B cell (primary cell): ENCODE results near the gene OTOF. TPM values are rescaled to one million over a fixed set of nuclear protein-coding genes. Genes with fewer than 3 reads are reported as not detected.

Experiments
- ATAC-seq: fragments of 200-7000 bp; cut with Tn5 transposase; one replicate; pipeline ENCODE4 v1.10.0; 2021; ENCODE audit warnings: low read depth, mild to moderate bottlenecking, moderate number of reproducible peaks, moderate library complexity
- CTCF ChIA-PET: fragments of 350-600 bp; sonication (Branson Sonifier 250); formaldehyde crosslinking; loops from one replicate; lab custom pipeline; 2021; ENCODE audit warnings: antibody characterized with exemption, inconsistent platforms; lab: Charles Lee
- POLR2A ChIA-PET: fragments of 350-600 bp; sonication (Branson Sonifier 250); formaldehyde crosslinking; loops from one replicate; lab custom pipeline; 2021; ENCODE audit warnings: antibody characterized with exemption; lab: Charles Lee
- DNase-seq: peaks from one replicate; pipeline ENCODE4 v3.0.0; 2013
- H2AFZ ChIP-seq: 2 replicates; pipeline ENCODE4 v1.6.1; 2012; ENCODE audit warnings: mild to moderate bottlenecking, low read depth, low read length; ENCODE audit not compliant: insufficient read depth, poor library complexity, severe bottlenecking
- H3K27ac ChIP-seq, 2 donors: 1 replicate in 1 of 2; 2 replicates in 1 of 2; pipeline ENCODE4 v1.5.1; 2012 to 2013; ENCODE audit warnings: low read length in 2 of 2, mild to moderate bottlenecking in 2 of 2, moderate library complexity in 1 of 2
- H3K27me3 ChIP-seq, 4 experiments: fragments of 200-600 bp in 1 of 4; sonication (generic) in 1 of 4; replicated peaks in 1 of 4; 1 replicate in 2 of 4; 2 replicates in 2 of 4; pipeline versions ENCODE4 v1.6.1 to v1.7.0; 2013 to 2016; ENCODE audit warnings: low read length in 3 of 4, mild to moderate bottlenecking in 2 of 4, mixed read lengths in 1 of 4, moderate library complexity in 1 of 4; ENCODE audit not compliant: insufficient read depth in 4 of 4, control insufficient read depth in 3 of 4; ENCODE audit errors: control extremely low read depth in 1 of 4
- H3K36me3 ChIP-seq, 2 experiments: replicated peaks in 1 of 2; 1 replicate in 1 of 2; 2 replicates in 1 of 2; pipeline versions ENCODE4 v1.6.1 to v1.7.1; 2013; ENCODE audit warnings: low read length in 1 of 2; ENCODE audit not compliant: insufficient read depth in 2 of 2, control insufficient read depth in 1 of 2; ENCODE audit errors: control extremely low read depth in 1 of 2, extremely low read depth in 1 of 2
- H3K4me1 ChIP-seq, 2 donors: fragments of 200-600 bp in 1 of 2; sonication (generic) in 1 of 2; 1 replicate in 1 of 2; 2 replicates in 1 of 2; pipeline versions ENCODE4 v1.5.1 to v1.6.1; 2013 to 2017; ENCODE audit warnings: low read length in 2 of 2; ENCODE audit not compliant: control insufficient read depth in 2 of 2, insufficient read depth in 2 of 2
- H3K4me2 ChIP-seq: replicated peaks from 2 replicates; pipeline ENCODE3; 2012; ENCODE audit warnings: mild to moderate bottlenecking, low read depth, low read length; ENCODE audit not compliant: poor library complexity, severe bottlenecking
- H3K4me3 ChIP-seq, 5 experiments: fragments of 200-600 bp in 1 of 5; sonication (generic) in 1 of 5; 1 replicate in 3 of 5; 2 replicates in 2 of 5; pipeline versions ENCODE4 v1.5.1 to v1.7.0; 2011 to 2016; ENCODE audit warnings: low read length in 4 of 5, mild to moderate bottlenecking in 4 of 5, low read depth in 2 of 5, control low read depth in 1 of 5, moderate library complexity in 1 of 5; ENCODE audit not compliant: insufficient read depth in 1 of 5; ENCODE audit errors: control extremely low read depth in 1 of 5, extremely low read depth in 1 of 5
- H3K79me2 ChIP-seq: fragments of 200-600 bp; sonication (generic); one replicate; pipeline ENCODE4 v1.6.0; 2016; ENCODE audit warnings: low read length; ENCODE audit not compliant: control insufficient read depth, insufficient read depth
- H3K9ac ChIP-seq: fragments of 200-600 bp; sonication (generic); 2 replicates; pipeline ENCODE4 v1.6.1; 2017; ENCODE audit warnings: mild to moderate bottlenecking, low read length, moderate library complexity
- H3K9me3 ChIP-seq, 3 donors: one replicate each; pipeline versions ENCODE4 v1.6.1 to v1.7.1; 2013; ENCODE audit warnings: low read length in 2 of 3; ENCODE audit not compliant: control insufficient read depth in 2 of 3, insufficient read depth in 1 of 3; ENCODE audit errors: control extremely low read depth in 1 of 3
- H4K20me1 ChIP-seq: 2 replicates; pipeline ENCODE4 v1.6.0; 2012; ENCODE audit warnings: mild to moderate bottlenecking, low read length; ENCODE audit not compliant: insufficient read depth, control insufficient read depth, poor library complexity, severe bottlenecking
- H3K27ac Mint-ChIP-seq: one replicate; pipeline ENCODE4 v1.8.0; 2021; ENCODE audit warnings: mixed read lengths
- H3K27me3 Mint-ChIP-seq: one replicate; pipeline ENCODE4 v1.8.0; 2021; ENCODE audit warnings: mixed read lengths
- H3K4me1 Mint-ChIP-seq: one replicate; pipeline ENCODE4 v1.8.0; 2021; ENCODE audit warnings: mixed read lengths
- H3K4me3 Mint-ChIP-seq: one replicate; pipeline ENCODE4 v1.8.0; 2021; ENCODE audit warnings: mixed read lengths
- H3K9me3 Mint-ChIP-seq: one replicate; pipeline ENCODE4 v1.8.0; 2022; ENCODE audit warnings: mixed read lengths; ENCODE audit not compliant: insufficient read depth
- EZH2 ChIP-seq: IDR thresholded peaks from 2 replicates; pipeline ENCODE4 v1.6.1; 2012; ENCODE audit warnings: borderline replicate concordance, low read depth, mild to moderate bottlenecking, moderate library complexity, low read length; ENCODE audit not compliant: insufficient read depth, poor library complexity, severe bottlenecking
- WGBS: methylation state at CpG from one replicate; pipeline ENCODE4 v1.1.5; 2013; ENCODE audit warnings: missing lambda C conversion rate; ENCODE audit not compliant: insufficient coverage; 5-methylcytosine and 5-hydroxymethylcytosine counted together
- intact Hi-C: fragments of 100-400 bp; cut with micrococcal nuclease; formaldehyde crosslinking; loops from one replicate; pipeline ENCODE4 v1.10.0; 2022
- polyA plus RNA-seq: library from polyadenylated mRNA; depleted of rRNA; stranded (reverse); fragments of >200 nt; gene quantifications from 2 replicates; pipeline ENCODE4 v1.2.3, GENCODE V29; 2012
- total RNA-seq, 2 donors: library from RNA; stranded (reverse); fragments of 120-200 nt in 1 of 2; gene quantifications; 1 replicate in 1 of 2; 2 replicates in 1 of 2; pipeline versions ENCODE4 v1.2.3 to v1.2.4, GENCODE V29; 2013 to 2022
- TF ChIP-seq, protein P1 (sequence below): fragments of 200-600 bp; IDR thresholded peaks from one replicate; pipeline ENCODE4 v1.8.0; 2022; ENCODE audit warnings: antibody characterized with exemption, mild to moderate bottlenecking

Gene OTOF
- total and polyA plus RNA-seq, 2 donors (not counting 1 experiment from before 2014, with no cell fraction given), result not detected

DNA sequence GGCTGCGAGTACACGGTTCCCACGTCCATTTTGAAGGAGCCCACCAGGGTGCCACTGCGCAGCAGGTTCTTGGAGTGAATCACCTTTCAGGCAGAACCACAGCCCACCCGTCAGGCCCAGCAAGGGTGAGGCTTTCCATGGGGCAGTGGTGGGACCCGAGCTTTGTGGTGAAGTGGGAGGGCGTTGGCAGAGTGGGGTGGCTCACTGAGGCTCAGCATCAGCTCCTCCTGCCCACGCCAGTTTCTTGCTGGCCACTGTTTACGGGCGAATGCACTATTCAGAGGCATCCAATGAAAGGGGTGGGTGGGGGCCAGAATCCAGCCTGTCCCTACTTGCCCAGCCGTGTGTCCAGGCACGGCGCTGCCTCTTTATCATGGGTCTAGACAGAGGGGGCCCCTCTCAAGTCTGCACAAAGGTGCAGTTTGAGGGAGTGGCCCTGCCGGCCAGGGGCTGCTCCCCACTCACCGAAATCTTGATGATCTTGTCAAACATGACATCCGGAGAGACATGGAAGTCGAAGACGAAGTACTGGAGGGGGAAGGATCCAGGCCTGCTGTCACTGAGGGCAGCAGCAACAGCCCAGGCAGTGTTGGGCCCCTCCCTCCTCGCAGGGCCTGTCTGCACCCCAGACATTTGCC is 11.4 kb upstream of the OTOF start:
- peaks cover 2% of the 10 kb centered on the region for H3K4me1 Mint-ChIP-seq
- H3K9ac ChIP-seq, result no peak overlapping the region
- no peaks in the 10 kb centered on the region for H3K36me3 ChIP-seq

DNA sequence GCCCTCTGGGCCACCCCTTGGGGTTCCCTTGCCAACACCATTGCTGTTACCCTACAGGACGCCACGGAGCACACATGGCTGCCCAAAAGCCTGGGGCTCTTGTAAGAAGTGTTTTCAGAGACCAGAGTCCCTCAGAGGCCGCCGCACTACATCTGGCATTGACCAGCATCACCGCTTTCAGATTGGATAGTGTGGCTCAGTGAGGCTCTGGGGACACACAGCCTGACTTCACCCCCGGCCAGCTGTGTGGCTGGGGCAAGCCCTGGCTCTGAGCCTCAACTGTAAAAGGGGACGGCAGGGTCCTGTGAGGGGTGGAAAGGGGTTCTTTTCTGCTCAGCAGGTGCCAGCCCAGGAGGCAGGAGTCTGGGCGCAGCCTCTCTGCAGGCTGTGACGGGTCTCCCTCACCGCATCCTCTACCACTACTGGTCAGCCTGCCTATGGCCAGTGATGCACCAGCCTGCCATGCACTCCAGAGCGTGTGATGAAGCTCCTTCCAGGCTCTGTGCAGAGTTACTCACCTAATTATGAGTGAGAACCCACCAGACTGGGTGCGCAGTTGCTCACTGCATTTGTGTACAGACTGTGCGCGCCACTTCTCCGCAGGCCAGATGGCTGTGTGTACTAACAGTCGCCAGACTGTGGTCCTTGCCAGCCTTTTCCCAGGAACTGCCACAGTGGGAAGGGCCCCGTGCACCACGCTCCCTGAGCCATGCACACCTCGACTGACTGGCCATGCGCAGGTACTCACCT is 10.7 kb upstream of the OTOF start:
- H4K20me1 ChIP-seq, result no peaks in the 10 kb centered on the region
- peaks cover 2% of the 10 kb centered on the region for H3K4me1 Mint-ChIP-seq
- H3K9me3 ChIP-seq, result no peaks in the 10 kb centered on the region
- no peak for ATAC-seq
- no peak for DNase-seq
- H3K4me1 ChIP-seq, result no peaks in the 10 kb centered on the region
- H3K4me2 ChIP-seq, result no peak overlapping the region
- ChIA-PET POLR2A (no interaction called here), CTCF (no interaction called here)
- H3K27me3 ChIP-seq, result no peaks in the 10 kb centered on the region
- no peak overlapping the region for H2AFZ ChIP-seq
- intact Hi-C loops, result no loop called here
- H3K36me3 ChIP-seq, result no peaks in the 10 kb centered on the region
- WGBS, result 93% methylated on average over 20 of the region's 20 CpGs
- H3K79me2 ChIP-seq, result no peaks in the 10 kb centered on the region
- no peak for TF ChIP-seq EZH2
- TF ChIP-seq, protein P1, sequence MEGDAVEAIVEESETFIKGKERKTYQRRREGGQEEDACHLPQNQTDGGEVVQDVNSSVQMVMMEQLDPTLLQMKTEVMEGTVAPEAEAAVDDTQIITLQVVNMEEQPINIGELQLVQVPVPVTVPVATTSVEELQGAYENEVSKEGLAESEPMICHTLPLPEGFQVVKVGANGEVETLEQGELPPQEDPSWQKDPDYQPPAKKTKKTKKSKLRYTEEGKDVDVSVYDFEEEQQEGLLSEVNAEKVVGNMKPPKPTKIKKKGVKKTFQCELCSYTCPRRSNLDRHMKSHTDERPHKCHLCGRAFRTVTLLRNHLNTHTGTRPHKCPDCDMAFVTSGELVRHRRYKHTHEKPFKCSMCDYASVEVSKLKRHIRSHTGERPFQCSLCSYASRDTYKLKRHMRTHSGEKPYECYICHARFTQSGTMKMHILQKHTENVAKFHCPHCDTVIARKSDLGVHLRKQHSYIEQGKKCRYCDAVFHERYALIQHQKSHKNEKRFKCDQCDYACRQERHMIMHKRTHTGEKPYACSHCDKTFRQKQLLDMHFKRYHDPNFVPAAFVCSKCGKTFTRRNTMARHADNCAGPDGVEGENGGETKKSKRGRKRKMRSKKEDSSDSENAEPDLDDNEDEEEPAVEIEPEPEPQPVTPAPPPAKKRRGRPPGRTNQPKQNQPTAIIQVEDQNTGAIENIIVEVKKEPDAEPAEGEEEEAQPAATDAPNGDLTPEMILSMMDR, result no peak
- no peak overlapping the region for H3K27ac Mint-ChIP-seq
- no peak overlapping the region for H3K9ac ChIP-seq
- H3K4me3 ChIP-seq, result no peak overlapping the region
- H3K27me3 Mint-ChIP-seq, result peaks cover 4% of the 10 kb centered on the region
- H3K4me3 Mint-ChIP-seq, result no peak overlapping the region
- no peaks in the 10 kb centered on the region for H3K9me3 Mint-ChIP-seq
- no peak overlapping the region for H3K27ac ChIP-seq

More for the DNA sequence above, 11.4 kb upstream of the OTOF start:
- H3K4me1 ChIP-seq, result no peaks in the 10 kb centered on the region
- Mint-ChIP-seq H3K27ac (no peak overlapping the region), H3K27me3 (peaks cover 4% of the 10 kb centered on the region), H3K9me3 (no peaks in the 10 kb centered on the region), H3K4me3 (no peak overlapping the region)
- no peak overlapping the region for H2AFZ ChIP-seq
- H4K20me1 ChIP-seq, result no peaks in the 10 kb centered on the region
- DNase-seq (no peak), ATAC-seq (no peak)
- ChIA-PET POLR2A (no interaction called here), CTCF (no interaction called here)
- no peak overlapping the region for H3K4me2 ChIP-seq
- no peaks in the 10 kb centered on the region for H3K9me3 ChIP-seq
- intact Hi-C loops, result no loop called here
- H3K27me3 ChIP-seq, result no peaks in the 10 kb centered on the region
- H3K4me3 ChIP-seq, result no peak overlapping the region
- no peak for TF ChIP-seq EZH2
- 90% methylated on average over 16 of the region's 19 CpGs for WGBS
- H3K27ac ChIP-seq, result no peak overlapping the region
- H3K79me2 ChIP-seq, result no peaks in the 10 kb centered on the region
